WTC11 (cell line): ENCODE measurements around the gene ACBD5. TPM values are rescaled to one million over a fixed set of nuclear protein-coding genes. Genes with fewer than 3 reads are reported as not detected.

ENCODE experiments used
- ATAC-seq: fragments of 200-7000 bp; cut with Tn5 transposase; 2 replicates; pipeline ENCODE4 v1.10.0; 2021; ENCODE audit warnings: mild to moderate bottlenecking, moderate library complexity
- CTCF ChIA-PET: fragments of 300-600 bp; sonication (Branson Sonifier 250); formaldehyde crosslinking; loops from one replicate; lab custom pipeline; 2021; ENCODE audit warnings: antibody characterized with exemption; lab: Charles Lee
- POLR2A ChIA-PET: fragments of 350-600 bp; sonication (Branson Sonifier 250); formaldehyde crosslinking; loops from one replicate; lab custom pipeline; 2021; ENCODE audit warnings: antibody characterized with exemption; lab: Charles Lee
- DNase-seq: peaks from one replicate; pipeline ENCODE4 v3.0.0; 2021; ENCODE audit warnings: low spot score
- H3K27ac Mint-ChIP-seq: 2 replicates; pipeline ENCODE4 v1.8.0; 2021; ENCODE audit warnings: mixed read lengths
- H3K27me3 Mint-ChIP-seq: 2 replicates; pipeline ENCODE4 v1.8.0; 2021; ENCODE audit warnings: low read depth, mild to moderate bottlenecking, moderate library complexity, mixed read lengths
- H3K36me3 Mint-ChIP-seq: 2 replicates; pipeline ENCODE4 v1.8.0; 2021; ENCODE audit warnings: mixed read lengths
- H3K4me1 Mint-ChIP-seq: 2 replicates; pipeline ENCODE4 v1.8.0; 2022; ENCODE audit warnings: mixed read lengths
- H3K4me3 Mint-ChIP-seq: 2 replicates; pipeline ENCODE4 v1.8.0; 2021; ENCODE audit warnings: mild to moderate bottlenecking, moderate library complexity, mixed read lengths
- H3K9me3 Mint-ChIP-seq: 2 replicates; pipeline ENCODE4 v1.8.0; 2021; ENCODE audit warnings: mixed read lengths
- CBFB ChIP-seq: sonication (generic); formaldehyde crosslinking; IDR thresholded peaks from 2 replicates; pipeline ENCODE4 v1.8.1; 2022; ENCODE audit warnings: mild to moderate bottlenecking, low read depth, missing genetic modification reagents
- EMX1 ChIP-seq: fragments of 250-450 bp; sonication (Bioruptor Pico); IDR thresholded peaks from 2 replicates; pipeline ENCODE4 v1.8.0; 2021; ENCODE audit warnings: mild to moderate bottlenecking
- FOXK1 ChIP-seq: sonication (generic); formaldehyde crosslinking; IDR thresholded peaks from 2 replicates; pipeline ENCODE4 v1.8.0; 2022; ENCODE audit warnings: mild to moderate bottlenecking, moderate library complexity, missing genetic modification reagents
- GABPB1 ChIP-seq: sonication (generic); formaldehyde crosslinking; IDR thresholded peaks from 2 replicates; pipeline ENCODE4 v1.8.1; 2023; ENCODE audit warnings: mild to moderate bottlenecking, missing genetic modification reagents
- GTF2I ChIP-seq: fragments of 250-450 bp; sonication (Bioruptor Pico); conservative IDR thresholded peaks from 2 replicates; pipeline ENCODE4 v1.4.0; 2021; ENCODE audit warnings: mild to moderate bottlenecking
- MYBL2 ChIP-seq: sonication (generic); formaldehyde crosslinking; IDR thresholded peaks from 2 replicates; pipeline ENCODE4 v1.8.1; 2023; ENCODE audit warnings: mild to moderate bottlenecking, moderate library complexity, missing genetic modification reagents
- NR2C2 ChIP-seq: sonication (generic); formaldehyde crosslinking; IDR thresholded peaks from 2 replicates; pipeline ENCODE4 v1.8.0; 2022; ENCODE audit warnings: mild to moderate bottlenecking, missing genetic modification reagents
- RORB ChIP-seq: fragments of 250-450 bp; sonication (Bioruptor Pico); IDR thresholded peaks from 2 replicates; pipeline ENCODE4 v1.9.0; 2021; ENCODE audit warnings: mild to moderate bottlenecking
- SP1 ChIP-seq: sonication (generic); formaldehyde crosslinking; conservative IDR thresholded peaks from 2 replicates; pipeline ENCODE4 v1.8.1; 2022; ENCODE audit warnings: missing genetic modification reagents
- ZNF121 ChIP-seq: sonication (generic); formaldehyde crosslinking; IDR thresholded peaks from 2 replicates; pipeline ENCODE4 v1.8.0; 2023; ENCODE audit warnings: missing genetic modification reagents
- ZNF416 ChIP-seq: fragments of 250-450 bp; sonication (Bioruptor Pico); IDR thresholded peaks from 2 replicates; pipeline ENCODE4 v1.9.0; 2021; ENCODE audit warnings: mild to moderate bottlenecking, inconsistent platforms
- total RNA-seq: library from RNA; stranded (reverse); gene quantifications from 3 replicates; pipeline ENCODE4 v1.2.3, GENCODE V29; 2021
- TF ChIP-seq, protein P1 (sequence below): sonication (generic); formaldehyde crosslinking; IDR thresholded peaks from 2 replicates; pipeline ENCODE4 v1.8.0; 2023; ENCODE audit warnings: missing genetic modification reagents
- TF ChIP-seq, protein P2 (sequence below): sonication (generic); formaldehyde crosslinking; IDR thresholded peaks from 2 replicates; pipeline ENCODE4 v1.8.0; 2023; ENCODE audit warnings: missing genetic modification reagents, mild to moderate bottlenecking, borderline replicate concordance
- TF ChIP-seq, protein P3 (sequence below): sonication (generic); formaldehyde crosslinking; IDR thresholded peaks from 2 replicates; pipeline ENCODE4 v1.8.1; 2023; ENCODE audit warnings: mild to moderate bottlenecking, missing genetic modification reagents
- TF ChIP-seq, protein P4 (sequence below): sonication (generic); formaldehyde crosslinking; IDR thresholded peaks from 2 replicates; pipeline ENCODE4 v1.8.1; 2023; ENCODE audit warnings: mild to moderate bottlenecking, moderate library complexity, missing genetic modification reagents
- TF ChIP-seq, protein P5 (sequence below): fragments of 250-450 bp; sonication (Bioruptor Pico); IDR thresholded peaks from 2 replicates; pipeline ENCODE4 v2.1.2; 2022; ENCODE audit warnings: mild to moderate bottlenecking, moderate library complexity
- TF ChIP-seq, protein P6 (sequence below): sonication (generic); formaldehyde crosslinking; IDR thresholded peaks from 2 replicates; pipeline ENCODE4 v1.8.0; 2022; ENCODE audit warnings: mild to moderate bottlenecking, missing genetic modification reagents
- TF ChIP-seq, protein P7 (sequence below): sonication (generic); formaldehyde crosslinking; conservative IDR thresholded peaks from 2 replicates; pipeline ENCODE4 v1.8.1; 2023; ENCODE audit warnings: mild to moderate bottlenecking, low read depth, missing genetic modification reagents, moderate library complexity
- TF ChIP-seq, protein P8 (sequence below): fragments of 250-450 bp; sonication (Bioruptor Pico); IDR thresholded peaks from 2 replicates; pipeline ENCODE4 v1.9.0; 2021; ENCODE audit warnings: moderate library complexity, mild to moderate bottlenecking, inconsistent platforms, borderline replicate concordance

The ACBD5 gene
- total RNA-seq, 1 experiment from 2014 or later, result 18.1 TPM

DNA sequence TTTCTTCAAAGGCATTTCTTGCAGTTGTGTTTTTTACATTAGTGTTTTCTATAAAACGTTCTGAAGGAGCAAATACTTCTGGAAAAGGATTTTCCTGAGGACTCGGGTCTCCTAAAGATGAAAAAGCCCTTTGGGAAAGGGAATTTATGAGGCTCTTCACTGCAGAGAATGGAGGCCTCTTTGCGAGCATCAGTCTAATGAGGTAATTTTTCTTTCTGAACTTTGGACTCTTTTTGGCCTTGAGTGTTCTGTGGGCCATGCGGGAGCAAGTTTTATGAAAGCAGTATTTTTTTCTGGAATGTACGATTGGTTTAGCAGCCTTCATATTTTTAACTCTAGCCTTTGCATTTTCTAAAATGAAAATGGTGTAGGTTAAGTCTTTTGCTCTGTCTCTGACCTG is 6.4 kb upstream of the ACBD5 start (continued):
- TF ChIP-seq, protein P1, sequence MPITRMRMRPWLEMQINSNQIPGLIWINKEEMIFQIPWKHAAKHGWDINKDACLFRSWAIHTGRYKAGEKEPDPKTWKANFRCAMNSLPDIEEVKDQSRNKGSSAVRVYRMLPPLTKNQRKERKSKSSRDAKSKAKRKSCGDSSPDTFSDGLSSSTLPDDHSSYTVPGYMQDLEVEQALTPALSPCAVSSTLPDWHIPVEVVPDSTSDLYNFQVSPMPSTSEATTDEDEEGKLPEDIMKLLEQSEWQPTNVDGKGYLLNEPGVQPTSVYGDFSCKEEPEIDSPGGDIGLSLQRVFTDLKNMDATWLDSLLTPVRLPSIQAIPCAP (CRISPR knock-in tag), result no peak
- TF ChIP-seq ZNF416 (CRISPR knock-in tag), result no peak
- TF ChIP-seq, protein P2, sequence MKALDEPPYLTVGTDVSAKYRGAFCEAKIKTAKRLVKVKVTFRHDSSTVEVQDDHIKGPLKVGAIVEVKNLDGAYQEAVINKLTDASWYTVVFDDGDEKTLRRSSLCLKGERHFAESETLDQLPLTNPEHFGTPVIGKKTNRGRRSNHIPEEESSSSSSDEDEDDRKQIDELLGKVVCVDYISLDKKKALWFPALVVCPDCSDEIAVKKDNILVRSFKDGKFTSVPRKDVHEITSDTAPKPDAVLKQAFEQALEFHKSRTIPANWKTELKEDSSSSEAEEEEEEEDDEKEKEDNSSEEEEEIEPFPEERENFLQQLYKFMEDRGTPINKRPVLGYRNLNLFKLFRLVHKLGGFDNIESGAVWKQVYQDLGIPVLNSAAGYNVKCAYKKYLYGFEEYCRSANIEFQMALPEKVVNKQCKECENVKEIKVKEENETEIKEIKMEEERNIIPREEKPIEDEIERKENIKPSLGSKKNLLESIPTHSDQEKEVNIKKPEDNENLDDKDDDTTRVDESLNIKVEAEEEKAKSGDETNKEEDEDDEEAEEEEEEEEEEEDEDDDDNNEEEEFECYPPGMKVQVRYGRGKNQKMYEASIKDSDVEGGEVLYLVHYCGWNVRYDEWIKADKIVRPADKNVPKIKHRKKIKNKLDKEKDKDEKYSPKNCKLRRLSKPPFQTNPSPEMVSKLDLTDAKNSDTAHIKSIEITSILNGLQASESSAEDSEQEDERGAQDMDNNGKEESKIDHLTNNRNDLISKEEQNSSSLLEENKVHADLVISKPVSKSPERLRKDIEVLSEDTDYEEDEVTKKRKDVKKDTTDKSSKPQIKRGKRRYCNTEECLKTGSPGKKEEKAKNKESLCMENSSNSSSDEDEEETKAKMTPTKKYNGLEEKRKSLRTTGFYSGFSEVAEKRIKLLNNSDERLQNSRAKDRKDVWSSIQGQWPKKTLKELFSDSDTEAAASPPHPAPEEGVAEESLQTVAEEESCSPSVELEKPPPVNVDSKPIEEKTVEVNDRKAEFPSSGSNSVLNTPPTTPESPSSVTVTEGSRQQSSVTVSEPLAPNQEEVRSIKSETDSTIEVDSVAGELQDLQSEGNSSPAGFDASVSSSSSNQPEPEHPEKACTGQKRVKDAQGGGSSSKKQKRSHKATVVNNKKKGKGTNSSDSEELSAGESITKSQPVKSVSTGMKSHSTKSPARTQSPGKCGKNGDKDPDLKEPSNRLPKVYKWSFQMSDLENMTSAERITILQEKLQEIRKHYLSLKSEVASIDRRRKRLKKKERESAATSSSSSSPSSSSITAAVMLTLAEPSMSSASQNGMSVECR (CRISPR knock-in tag), result no peak

DNA sequence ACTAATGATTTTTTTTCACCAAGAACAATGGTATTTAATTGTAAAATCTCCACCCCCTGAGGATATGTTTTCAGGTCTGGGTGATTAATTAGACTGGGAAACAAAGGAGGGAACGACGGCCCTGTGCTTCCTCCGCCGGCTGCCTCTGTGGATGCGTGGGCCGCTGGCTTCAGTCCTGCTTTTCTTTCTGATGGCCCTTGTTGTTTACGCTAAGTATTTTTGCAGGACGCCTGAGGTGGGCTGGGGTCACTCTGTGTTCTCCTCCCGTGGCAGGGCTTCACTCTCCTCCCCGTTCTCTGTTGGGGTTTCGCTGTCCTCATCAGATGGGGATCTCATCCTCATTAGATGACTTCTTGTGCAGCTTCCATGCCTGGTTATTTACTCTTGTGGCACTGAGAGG is 5.2 kb upstream of the ACBD5 start:
- no peak overlapping the region for H3K27ac Mint-ChIP-seq
- peaks cover 21% of the 10 kb centered on the region for H3K4me1 Mint-ChIP-seq
- TF ChIP-seq ZNF121 (no peak), FOXK1 (CRISPR knock-in tag) (no peak), EMX1 (CRISPR knock-in tag) (no peak), GTF2I (no peak), SP1 (CRISPR knock-in tag) (no peak), NR2C2 (CRISPR knock-in tag) (no peak), CBFB (CRISPR knock-in tag) (no peak), RORB (CRISPR knock-in tag) (no peak), MYBL2 (CRISPR knock-in tag) (no peak), GABPB1 (CRISPR knock-in tag) (no peak)
- TF ChIP-seq, protein P3, sequence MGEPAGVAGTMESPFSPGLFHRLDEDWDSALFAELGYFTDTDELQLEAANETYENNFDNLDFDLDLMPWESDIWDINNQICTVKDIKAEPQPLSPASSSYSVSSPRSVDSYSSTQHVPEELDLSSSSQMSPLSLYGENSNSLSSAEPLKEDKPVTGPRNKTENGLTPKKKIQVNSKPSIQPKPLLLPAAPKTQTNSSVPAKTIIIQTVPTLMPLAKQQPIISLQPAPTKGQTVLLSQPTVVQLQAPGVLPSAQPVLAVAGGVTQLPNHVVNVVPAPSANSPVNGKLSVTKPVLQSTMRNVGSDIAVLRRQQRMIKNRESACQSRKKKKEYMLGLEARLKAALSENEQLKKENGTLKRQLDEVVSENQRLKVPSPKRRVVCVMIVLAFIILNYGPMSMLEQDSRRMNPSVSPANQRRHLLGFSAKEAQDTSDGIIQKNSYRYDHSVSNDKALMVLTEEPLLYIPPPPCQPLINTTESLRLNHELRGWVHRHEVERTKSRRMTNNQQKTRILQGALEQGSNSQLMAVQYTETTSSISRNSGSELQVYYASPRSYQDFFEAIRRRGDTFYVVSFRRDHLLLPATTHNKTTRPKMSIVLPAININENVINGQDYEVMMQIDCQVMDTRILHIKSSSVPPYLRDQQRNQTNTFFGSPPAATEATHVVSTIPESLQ (CRISPR knock-in tag), result no peak
- TF ChIP-seq, protein P4, sequence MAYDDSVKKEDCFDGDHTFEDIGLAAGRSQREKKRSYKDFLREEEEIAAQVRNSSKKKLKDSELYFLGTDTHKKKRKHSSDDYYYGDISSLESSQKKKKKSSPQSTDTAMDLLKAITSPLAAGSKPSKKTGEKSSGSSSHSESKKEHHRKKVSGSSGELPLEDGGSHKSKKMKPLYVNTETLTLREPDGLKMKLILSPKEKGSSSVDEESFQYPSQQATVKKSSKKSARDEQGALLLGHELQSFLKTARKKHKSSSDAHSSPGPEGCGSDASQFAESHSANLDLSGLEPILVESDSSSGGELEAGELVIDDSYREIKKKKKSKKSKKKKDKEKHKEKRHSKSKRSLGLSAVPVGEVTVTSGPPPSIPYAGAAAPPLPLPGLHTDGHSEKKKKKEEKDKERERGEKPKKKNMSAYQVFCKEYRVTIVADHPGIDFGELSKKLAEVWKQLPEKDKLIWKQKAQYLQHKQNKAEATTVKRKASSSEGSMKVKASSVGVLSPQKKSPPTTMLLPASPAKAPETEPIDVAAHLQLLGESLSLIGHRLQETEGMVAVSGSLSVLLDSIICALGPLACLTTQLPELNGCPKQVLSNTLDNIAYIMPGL, result no peak
- TF ChIP-seq, protein P5, sequence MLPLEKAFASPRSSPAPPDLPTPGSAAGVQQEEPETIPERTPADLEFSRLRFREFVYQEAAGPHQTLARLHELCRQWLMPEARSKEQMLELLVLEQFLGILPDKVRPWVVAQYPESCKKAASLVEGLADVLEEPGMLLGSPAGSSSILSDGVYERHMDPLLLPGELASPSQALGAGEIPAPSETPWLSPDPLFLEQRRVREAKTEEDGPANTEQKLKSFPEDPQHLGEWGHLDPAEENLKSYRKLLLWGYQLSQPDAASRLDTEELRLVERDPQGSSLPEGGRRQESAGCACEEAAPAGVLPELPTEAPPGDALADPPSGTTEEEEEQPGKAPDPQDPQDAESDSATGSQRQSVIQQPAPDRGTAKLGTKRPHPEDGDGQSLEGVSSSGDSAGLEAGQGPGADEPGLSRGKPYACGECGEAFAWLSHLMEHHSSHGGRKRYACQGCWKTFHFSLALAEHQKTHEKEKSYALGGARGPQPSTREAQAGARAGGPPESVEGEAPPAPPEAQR, result no peak
- TF ChIP-seq, protein P6, sequence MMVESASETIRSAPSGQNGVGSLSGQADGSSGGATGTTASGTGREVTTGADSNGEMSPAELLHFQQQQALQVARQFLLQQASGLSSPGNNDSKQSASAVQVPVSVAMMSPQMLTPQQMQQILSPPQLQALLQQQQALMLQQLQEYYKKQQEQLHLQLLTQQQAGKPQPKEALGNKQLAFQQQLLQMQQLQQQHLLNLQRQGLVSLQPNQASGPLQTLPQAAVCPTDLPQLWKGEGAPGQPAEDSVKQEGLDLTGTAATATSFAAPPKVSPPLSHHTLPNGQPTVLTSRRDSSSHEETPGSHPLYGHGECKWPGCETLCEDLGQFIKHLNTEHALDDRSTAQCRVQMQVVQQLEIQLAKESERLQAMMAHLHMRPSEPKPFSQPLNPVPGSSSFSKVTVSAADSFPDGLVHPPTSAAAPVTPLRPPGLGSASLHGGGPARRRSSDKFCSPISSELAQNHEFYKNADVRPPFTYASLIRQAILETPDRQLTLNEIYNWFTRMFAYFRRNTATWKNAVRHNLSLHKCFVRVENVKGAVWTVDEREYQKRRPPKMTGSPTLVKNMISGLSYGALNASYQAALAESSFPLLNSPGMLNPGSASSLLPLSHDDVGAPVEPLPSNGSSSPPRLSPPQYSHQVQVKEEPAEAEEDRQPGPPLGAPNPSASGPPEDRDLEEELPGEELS (CRISPR knock-in tag), result no peak
- TF ChIP-seq, protein P7, sequence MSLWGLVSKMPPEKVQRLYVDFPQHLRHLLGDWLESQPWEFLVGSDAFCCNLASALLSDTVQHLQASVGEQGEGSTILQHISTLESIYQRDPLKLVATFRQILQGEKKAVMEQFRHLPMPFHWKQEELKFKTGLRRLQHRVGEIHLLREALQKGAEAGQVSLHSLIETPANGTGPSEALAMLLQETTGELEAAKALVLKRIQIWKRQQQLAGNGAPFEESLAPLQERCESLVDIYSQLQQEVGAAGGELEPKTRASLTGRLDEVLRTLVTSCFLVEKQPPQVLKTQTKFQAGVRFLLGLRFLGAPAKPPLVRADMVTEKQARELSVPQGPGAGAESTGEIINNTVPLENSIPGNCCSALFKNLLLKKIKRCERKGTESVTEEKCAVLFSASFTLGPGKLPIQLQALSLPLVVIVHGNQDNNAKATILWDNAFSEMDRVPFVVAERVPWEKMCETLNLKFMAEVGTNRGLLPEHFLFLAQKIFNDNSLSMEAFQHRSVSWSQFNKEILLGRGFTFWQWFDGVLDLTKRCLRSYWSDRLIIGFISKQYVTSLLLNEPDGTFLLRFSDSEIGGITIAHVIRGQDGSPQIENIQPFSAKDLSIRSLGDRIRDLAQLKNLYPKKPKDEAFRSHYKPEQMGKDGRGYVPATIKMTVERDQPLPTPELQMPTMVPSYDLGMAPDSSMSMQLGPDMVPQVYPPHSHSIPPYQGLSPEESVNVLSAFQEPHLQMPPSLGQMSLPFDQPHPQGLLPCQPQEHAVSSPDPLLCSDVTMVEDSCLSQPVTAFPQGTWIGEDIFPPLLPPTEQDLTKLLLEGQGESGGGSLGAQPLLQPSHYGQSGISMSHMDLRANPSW (CRISPR knock-in tag), result no peak
- TF ChIP-seq, protein P8, sequence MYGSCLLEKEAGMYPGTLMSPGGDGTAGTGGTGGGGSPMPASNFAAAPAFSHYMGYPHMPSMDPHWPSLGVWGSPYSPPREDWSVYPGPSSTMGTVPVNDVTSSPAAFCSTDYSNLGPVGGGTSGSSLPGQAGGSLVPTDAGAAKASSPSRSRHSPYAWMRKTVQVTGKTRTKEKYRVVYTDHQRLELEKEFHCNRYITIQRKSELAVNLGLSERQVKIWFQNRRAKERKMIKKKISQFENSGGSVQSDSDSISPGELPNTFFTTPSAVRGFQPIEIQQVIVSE, result no peak

More for the DNA sequence above, 5.2 kb upstream of the ACBD5 start:
- ChIA-PET CTCF (no interaction called here), POLR2A (no interaction called here)
- peaks cover 16% of the 10 kb centered on the region for H3K36me3 Mint-ChIP-seq
- no peak for ATAC-seq
- no peak for DNase-seq
- peaks cover 22% of the 10 kb centered on the region for H3K9me3 Mint-ChIP-seq
- H3K27me3 Mint-ChIP-seq, result peaks cover 10% of the 10 kb centered on the region
- H3K4me3 Mint-ChIP-seq, result no peak overlapping the region
